Thyroid gland (tissue), 4 donors: Measurements from ENCODE around the gene FGD5. TPM values are rescaled to one million over a fixed set of nuclear protein-coding genes. Genes with fewer than 3 reads are reported as not detected.
A peak's percentile ranks its signal among the peaks of the same experiment; 100 is the strongest.
"Not testable (repeated sequence)": the region's sequence is repeated elsewhere in the genome, so short reads cannot be mapped to it uniquely, and the experiment has no call there.

Experiments
- DNase-seq, 2 donors: peaks; one replicate each; pipeline ENCODE4 v3.0.0-alpha.2; 2019
- H3K27ac ChIP-seq, 3 donors: fragments of 200-600 bp; sonication (generic); 1 replicate in 2 of 3; 2 replicates in 1 of 3; pipeline ENCODE4 v1.5.1; 2016 to 2019; ENCODE audit warnings: mild to moderate bottlenecking in 1 of 3, moderate library complexity in 1 of 3
- H3K27me3 ChIP-seq: fragments of 200-600 bp; sonication (generic); one replicate; pipeline ENCODE4 v1.5.1; 2019
- H3K36me3 ChIP-seq, 2 donors: fragments of 200-600 bp; sonication (generic); one replicate each; pipeline ENCODE4 v1.5.1; 2016 to 2019
- H3K4me1 ChIP-seq, 2 donors: fragments of 200-600 bp; sonication (generic); one replicate each; pipeline ENCODE4 v1.5.1; 2017 to 2019
- H3K4me3 ChIP-seq, 3 donors: fragments of 200-600 bp; sonication (generic); replicated peaks in 1 of 3; 1 replicate in 2 of 3; 2 replicates in 1 of 3; pipeline ENCODE4 v1.5.1; 2016; ENCODE audit warnings: mild to moderate bottlenecking in 1 of 3
- H3K9me3 ChIP-seq: fragments of 200-600 bp; sonication (generic); one replicate; pipeline ENCODE4 v1.5.1; 2017
- POLR2A ChIP-seq, 2 donors: fragments of 450-650 bp; IDR thresholded peaks; one replicate each; pipeline ENCODE4 v1.6.1; 2017; ENCODE audit warnings: antibody characterized with exemption in 2 of 2, mild to moderate bottlenecking in 2 of 2, moderate library complexity in 1 of 2
- WGBS, 2 donors: methylation state at CpG; one replicate each; pipeline ENCODE4 v1.1.5; 2017; 5-methylcytosine and 5-hydroxymethylcytosine counted together
- intact Hi-C: fragments of 100-400 bp; cut with DNase I; formaldehyde crosslinking; loops from one replicate; pipeline ENCODE4 v1.15.1; 2023
- total RNA-seq, 4 donors: library from RNA; depleted of rRNA; stranded (reverse); fragments of >200 nt; gene quantifications; one replicate each; pipeline ENCODE4 v1.2.3, GENCODE V29; 2016
- TF ChIP-seq, protein P1 (sequence below), 6 experiments: fragments of 200-600 bp in 3 of 6; fragments of 450-650 bp in 3 of 6; sonication (generic) in 3 of 6; IDR thresholded peaks; one replicate each; pipeline ENCODE4 v1.5.1; 2016 to 2019; ENCODE audit warnings: antibody characterized with exemption in 6 of 6, mild to moderate bottlenecking in 2 of 6, inconsistent platforms in 1 of 6, moderate library complexity in 1 of 6

The FGD5 gene
- total RNA-seq, 4 donors from 2014 or later, result 13.0 to 29.3 (median 17.4) TPM

DNA sequence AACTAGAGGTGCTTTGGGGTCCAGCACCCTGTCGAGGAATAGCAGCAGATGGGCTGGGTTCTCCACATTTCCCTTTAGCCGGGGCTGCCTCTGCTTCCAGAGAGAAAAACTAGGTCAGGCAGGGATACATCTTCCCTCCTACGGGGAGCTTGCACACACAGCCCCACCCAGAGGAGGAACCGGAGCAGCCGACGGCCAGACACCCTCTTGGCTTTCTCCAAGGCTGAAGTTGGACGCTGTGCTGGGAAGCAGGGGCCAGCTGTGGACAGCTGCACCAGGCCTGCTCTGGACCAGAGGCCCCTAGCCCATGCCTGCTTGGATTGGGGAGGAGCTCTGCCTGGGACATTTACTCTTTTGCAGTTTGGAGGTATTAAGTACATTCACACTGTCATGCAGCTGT, 84.0 kb downstream of the FGD5 start:
- 43 to 53% methylated on average over 7 of the region's 7 CpGs for WGBS, 2 donors
- intact Hi-C loops, result no loop called here
- DNase-seq, result peak in 1 of 2 donors; percentile 8
- no peaks in the 10 kb centered on the region for H3K4me1 ChIP-seq
- no peaks in the 10 kb centered on the region for H3K9me3 ChIP-seq
- TF ChIP-seq, protein P1, sequence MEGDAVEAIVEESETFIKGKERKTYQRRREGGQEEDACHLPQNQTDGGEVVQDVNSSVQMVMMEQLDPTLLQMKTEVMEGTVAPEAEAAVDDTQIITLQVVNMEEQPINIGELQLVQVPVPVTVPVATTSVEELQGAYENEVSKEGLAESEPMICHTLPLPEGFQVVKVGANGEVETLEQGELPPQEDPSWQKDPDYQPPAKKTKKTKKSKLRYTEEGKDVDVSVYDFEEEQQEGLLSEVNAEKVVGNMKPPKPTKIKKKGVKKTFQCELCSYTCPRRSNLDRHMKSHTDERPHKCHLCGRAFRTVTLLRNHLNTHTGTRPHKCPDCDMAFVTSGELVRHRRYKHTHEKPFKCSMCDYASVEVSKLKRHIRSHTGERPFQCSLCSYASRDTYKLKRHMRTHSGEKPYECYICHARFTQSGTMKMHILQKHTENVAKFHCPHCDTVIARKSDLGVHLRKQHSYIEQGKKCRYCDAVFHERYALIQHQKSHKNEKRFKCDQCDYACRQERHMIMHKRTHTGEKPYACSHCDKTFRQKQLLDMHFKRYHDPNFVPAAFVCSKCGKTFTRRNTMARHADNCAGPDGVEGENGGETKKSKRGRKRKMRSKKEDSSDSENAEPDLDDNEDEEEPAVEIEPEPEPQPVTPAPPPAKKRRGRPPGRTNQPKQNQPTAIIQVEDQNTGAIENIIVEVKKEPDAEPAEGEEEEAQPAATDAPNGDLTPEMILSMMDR (IDR thresholded peaks at IDR 0.05), result no peak
- no peak for TF ChIP-seq POLR2A (IDR thresholded peaks at IDR 0.05)
- H3K4me3 ChIP-seq, result no peak overlapping the region
- no peaks in the 10 kb centered on the region for H3K27me3 ChIP-seq
- H3K27ac ChIP-seq, result no peak overlapping the region
- H3K36me3 ChIP-seq, result no peaks in the 10 kb centered on the region

DNA sequence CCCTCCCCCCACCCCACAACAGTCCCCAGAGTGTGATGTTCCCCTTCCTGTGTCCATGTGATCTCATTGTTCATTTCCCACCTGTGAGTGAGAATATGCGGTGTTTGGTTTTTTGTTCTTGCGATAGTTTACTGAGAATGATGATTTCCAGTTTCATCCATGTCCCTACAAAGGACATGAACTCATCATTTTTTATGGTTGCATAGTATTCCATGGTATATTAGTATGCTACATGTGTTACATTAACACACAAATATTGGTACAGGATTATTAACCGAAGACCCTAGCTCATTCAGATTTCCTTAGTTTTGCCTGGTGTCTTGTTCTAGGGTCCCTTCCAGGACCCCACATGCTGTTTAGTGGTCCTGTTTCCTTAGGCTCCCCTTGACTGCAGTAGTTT, 84.7 kb downstream of the FGD5 start:
- H3K4me1 ChIP-seq, DNase-seq, H3K27me3 ChIP-seq, H3K9me3 ChIP-seq, H3K4me3 ChIP-seq, H3K36me3 ChIP-seq, H3K27ac ChIP-seq, intact Hi-C loops: not testable (repeated sequence)
- 93 to 97% methylated on average over 3 of the region's 3 CpGs for WGBS, 2 donors

DNA sequence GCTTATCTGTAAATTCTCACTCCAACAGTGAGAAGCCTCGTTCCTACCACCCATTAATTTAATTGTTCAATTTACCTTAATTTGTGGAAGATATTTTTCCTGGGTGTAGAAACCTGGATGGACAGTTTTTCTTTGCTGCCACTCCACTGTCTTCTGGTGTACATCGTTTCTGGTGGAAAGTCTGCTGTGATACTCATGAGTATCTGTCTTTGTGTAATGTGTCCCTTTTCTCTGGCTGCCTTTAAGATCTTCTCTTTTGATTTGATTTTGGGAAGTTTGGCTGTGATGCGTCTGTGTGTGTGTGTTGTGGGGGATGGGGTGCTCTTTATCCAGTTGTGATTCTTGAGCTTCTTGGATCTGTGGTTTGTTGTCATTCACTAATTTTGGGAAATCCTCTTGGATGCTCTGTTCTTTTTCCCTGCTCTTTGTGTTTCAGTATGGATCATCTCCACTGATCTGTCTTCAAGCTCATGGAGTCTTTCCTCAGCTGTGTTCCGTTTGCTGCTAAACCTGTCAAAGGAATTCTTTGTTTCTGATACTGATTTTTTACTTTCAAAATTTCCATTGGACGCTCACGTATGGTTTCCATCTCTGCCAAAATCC, 86.4 kb downstream of the FGD5 start:
- no peak for DNase-seq
- WGBS, 2 donors, result 94% methylated on average over 6 of the region's 6 CpGs
- intact Hi-C loops, result no loop called here

DNA sequence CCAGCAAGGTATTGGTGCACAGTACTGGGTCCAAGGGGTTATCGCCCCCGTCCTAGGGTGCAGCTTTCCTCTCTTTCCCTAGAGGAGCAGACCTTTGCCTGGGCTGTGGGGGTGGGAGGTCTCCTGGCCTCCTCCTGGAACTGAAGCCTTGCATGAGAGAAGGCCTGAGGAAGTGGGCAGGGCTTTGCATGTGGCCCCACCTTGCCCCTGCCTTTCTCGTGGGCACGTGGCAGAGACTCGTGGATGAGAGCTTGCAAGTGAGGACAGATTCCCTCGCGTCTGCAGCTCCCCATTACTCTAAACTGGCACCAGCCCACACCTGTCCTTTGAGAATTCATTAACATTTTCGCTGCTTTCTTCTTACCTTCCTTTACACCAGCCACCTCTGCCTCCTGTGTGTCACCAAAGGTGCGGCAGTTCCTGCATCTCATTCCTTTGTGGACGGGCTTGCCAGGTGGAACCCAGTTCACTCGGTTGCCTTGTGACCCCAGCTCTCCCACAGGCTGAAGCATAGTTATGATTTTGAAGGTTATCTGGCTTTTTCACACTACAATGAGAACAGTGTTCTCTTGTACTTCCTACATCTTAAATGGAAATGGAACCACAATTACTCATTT, 87.7 kb downstream of the FGD5 start:
- 80 to 82% methylated on average over 10 to 11 of the region's 11 CpGs for WGBS, 2 donors
- H3K27ac ChIP-seq, result no peak overlapping the region

More for the DNA sequence above, 86.4 kb downstream of the FGD5 start:
- no peaks in the 10 kb centered on the region for H3K4me1 ChIP-seq
- no peaks in the 10 kb centered on the region for H3K27me3 ChIP-seq
- no peak overlapping the region for H3K27ac ChIP-seq
- H3K36me3 ChIP-seq, result no peaks in the 10 kb centered on the region
- TF ChIP-seq POLR2A (IDR thresholded peaks at IDR 0.05), result no peak
- TF ChIP-seq, protein P1 (IDR thresholded peaks at IDR 0.05), result no peak
- H3K9me3 ChIP-seq, result no peaks in the 10 kb centered on the region
- no peak overlapping the region for H3K4me3 ChIP-seq

DNA sequence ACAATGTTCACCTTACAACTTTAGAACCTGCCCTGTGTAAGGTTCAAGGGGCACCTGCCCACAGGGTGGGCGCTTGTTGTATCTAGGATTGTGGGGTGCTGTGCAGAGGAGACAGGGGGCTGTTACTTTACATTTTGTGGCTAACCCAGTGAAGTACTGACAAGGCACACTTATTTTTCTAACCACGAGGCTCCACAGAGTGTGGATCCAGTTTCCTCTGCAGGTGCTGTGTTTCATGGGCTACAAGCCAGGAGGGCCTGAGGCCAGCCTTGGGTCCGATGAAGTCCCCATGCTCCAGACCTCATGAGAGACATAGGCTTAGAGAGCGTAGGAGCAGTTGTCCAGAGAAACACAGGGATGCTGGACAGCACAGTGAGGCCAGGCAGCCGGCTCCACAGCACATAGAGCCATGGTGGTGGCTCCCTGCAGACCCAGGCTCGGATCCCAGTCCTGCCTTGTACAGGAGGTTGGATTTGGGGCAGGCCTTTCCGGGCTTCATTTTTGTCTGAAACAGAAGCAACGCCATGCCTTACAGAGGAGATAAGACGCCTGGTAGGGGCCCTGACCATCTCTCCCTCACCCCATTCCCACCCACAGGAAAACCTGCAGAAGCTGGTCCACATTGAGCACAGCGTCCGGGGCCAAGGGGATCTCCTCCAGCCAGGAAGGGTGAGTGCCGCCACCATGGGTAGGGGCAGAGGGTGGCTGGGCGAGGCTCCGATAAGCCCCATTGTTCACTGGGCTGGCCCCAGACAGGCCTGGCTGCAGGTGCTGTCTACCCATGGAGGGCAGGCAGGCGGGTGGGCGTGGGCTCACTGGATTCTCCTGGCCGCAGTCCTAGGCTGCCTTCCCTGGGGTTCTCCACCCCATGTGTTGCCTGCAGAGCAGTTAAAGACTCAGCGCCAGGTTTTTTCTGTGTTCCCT, 88.5 kb downstream of the FGD5 start:
- intact Hi-C loops, result no loop called here
- Histone ChIP-seq H3K36me3 (no peaks in the 10 kb centered on the region), H3K27me3 (no peaks in the 10 kb centered on the region), H3K9me3 (no peaks in the 10 kb centered on the region), H3K4me1 (no peaks in the 10 kb centered on the region), H3K27ac (no peak overlapping the region), H3K4me3 (no peak overlapping the region)
- TF ChIP-seq POLR2A (IDR thresholded peaks at IDR 0.05), result no peak
- TF ChIP-seq, protein P1 (IDR thresholded peaks at IDR 0.05), result no peak
- WGBS, 2 donors, result 71 to 74% methylated on average over 14 to 15 of the region's 18 CpGs
- DNase-seq, result no peak

More for the DNA sequence above, 87.7 kb downstream of the FGD5 start:
- no peak overlapping the region for H3K4me3 ChIP-seq
- intact Hi-C loops, result no loop called here
- no peak for DNase-seq
- H3K4me1 ChIP-seq, result no peaks in the 10 kb centered on the region
- no peaks in the 10 kb centered on the region for H3K36me3 ChIP-seq
- no peaks in the 10 kb centered on the region for H3K9me3 ChIP-seq
- TF ChIP-seq, protein P1 (IDR thresholded peaks at IDR 0.05), result no peak
- TF ChIP-seq POLR2A (IDR thresholded peaks at IDR 0.05), result no peak
- no peaks in the 10 kb centered on the region for H3K27me3 ChIP-seq
